ENCODE measurements around the gene CSTB.
A peak's percentile ranks its signal among the peaks of the same experiment; 100 is the strongest.
"Not testable (repeated sequence)": the region's sequence is repeated elsewhere in the genome, so short reads cannot be mapped to it uniquely, and the experiment has no call there.

The CSTB gene

GRCh38 chr21:43775795-43776430 is at the start of gene CSTB:
CSTB (minus strand) TSS chr21:43776308; CDS start chr21:43776269, 39 bp downstream.
- DNase-seq: peak; percentile 57

- no peak for DNase-seq
These were observed 49.3 kb upstream of the CSTB start for GRCh38 chr21:43825242-43825935.

- DNase-seq: no peak
These were observed 48.5 kb upstream of the CSTB start for GRCh38 chr21:43824333-43825241.

- not testable (repeated sequence) for DNase-seq
These were observed 46.6 kb upstream of the CSTB start for GRCh38 chr21:43822741-43823140.

- DNase-seq: not testable (repeated sequence)
These were observed 46.1 kb upstream of the CSTB start for GRCh38 chr21:43822166-43822565.

- no peak for DNase-seq
These were observed 44.4 kb upstream of the CSTB start for GRCh38 chr21:43820466-43820865.

- no peak for DNase-seq
These were observed 43.6 kb upstream of the CSTB start for GRCh38 chr21:43819511-43820405.

- DNase-seq: peak; percentile 52
These were observed 42.6 kb upstream of the CSTB start for GRCh38 chr21:43818685-43819084.

- no peak for DNase-seq
These were observed 41.3 kb upstream of the CSTB start for GRCh38 chr21:43817157-43818086.

GRCh38 chr21:43816611-43817071 is 40.5 kb upstream of the CSTB start:
- no peak for DNase-seq

GRCh38 chr21:43815991-43816390 is 39.9 kb upstream of the CSTB start:
- DNase-seq: no peak

GRCh38 chr21:43815107-43815613 is 39.1 kb upstream of the CSTB start:
- DNase-seq: no peak

GRCh38 chr21:43814215-43815106 is 38.4 kb upstream of the CSTB start:
- no peak for DNase-seq

- no peak for DNase-seq
These were observed 37.5 kb upstream of the CSTB start for GRCh38 chr21:43813656-43813980.

GRCh38 chr21:43812957-43813655 is 37.0 kb upstream of the CSTB start:
- DNase-seq: no peak

- no peak for DNase-seq
These were observed 36.2 kb upstream of the CSTB start for GRCh38 chr21:43812139-43812821.

- no peak for DNase-seq
These were observed 35.4 kb upstream of the CSTB start for GRCh38 chr21:43811262-43812105.

Data from GF-D8 (cell line).